GM20431 (cell line): Measurements from ENCODE around the gene PALLD.

ENCODE experiments used
- in situ Hi-C: fragments of 300-500 bp; cut with MseI, MboI; formaldehyde crosslinking; loops from one replicate; pipeline ENCODE4 v1.15.0; 2020; ENCODE audit warnings: low sequenced_read_pairs; ENCODE audit not compliant: unreplicated experiment

Gene PALLD

DNA sequence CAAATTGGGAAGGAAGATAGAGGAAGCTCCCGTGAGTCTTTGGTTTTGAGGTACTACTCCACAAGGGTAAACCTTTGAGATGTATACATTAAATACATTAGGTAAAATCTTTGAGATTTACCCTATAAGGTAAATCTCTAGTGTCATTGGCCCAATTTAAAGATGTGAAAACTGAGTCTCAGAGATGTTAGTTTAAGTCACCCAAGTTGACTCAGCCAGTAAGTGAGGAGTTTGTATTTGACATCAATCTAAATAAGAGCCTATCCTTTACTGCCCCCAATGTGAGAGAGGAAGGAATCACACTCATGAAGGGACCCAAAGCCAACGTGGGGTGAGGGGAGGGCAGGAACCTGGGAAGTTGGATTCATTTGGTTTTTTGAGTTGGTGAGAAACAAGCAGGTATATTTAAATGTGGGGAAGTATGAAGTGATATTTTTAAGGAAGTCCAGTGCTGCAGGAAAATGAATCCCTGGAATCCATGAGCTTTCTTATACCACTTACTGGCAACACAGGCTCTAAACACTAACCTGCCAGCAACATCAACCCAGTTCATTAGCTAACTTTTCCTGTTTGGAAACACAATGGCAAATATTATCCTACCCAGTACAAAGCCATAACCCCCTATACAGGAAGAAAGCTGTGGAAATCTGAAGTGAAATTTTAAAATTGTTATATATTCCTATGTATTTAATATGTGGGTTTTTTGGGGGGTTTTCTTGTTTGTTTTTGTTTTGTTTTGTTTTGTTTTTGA is 55.3 kb downstream of the PALLD start:
- in situ Hi-C loops, result no loop called here

DNA sequence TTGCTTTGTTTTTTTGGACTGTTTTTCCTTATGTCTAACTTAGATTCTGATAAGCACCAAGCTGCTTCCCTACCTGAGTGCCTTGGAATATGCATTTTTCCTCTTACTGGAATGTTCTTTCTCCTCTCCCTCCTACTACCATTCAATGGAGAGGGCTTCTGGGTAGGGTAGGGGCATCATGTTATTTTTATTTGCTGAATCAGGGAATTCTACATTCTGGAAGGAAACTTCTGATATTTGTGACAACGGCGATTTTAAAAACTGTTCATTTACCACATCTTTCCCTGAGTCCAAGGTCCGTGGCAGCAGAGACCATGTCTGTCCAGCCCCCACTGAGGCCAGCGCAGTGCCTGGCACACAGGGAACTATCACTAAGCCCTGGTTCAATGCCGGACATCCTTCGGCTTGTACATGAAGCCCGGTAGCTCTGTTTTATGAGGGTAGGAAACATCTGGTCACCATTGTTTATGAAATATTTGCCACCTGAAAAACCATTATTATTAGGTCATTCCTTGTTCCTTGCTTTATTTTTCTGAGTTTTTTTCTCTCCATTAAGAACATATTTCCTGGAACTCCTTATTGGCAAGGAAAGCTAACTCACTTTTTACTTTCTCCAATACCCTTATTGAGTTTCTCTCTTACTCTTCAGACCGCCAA is 57.0 kb downstream of the PALLD start:
- in situ Hi-C loops, result no loop called here

- in situ Hi-C loops, result no loop called here
Measured at GRCh38 chr4:168555437-168555836, 58.6 kb downstream of the PALLD start.

DNA sequence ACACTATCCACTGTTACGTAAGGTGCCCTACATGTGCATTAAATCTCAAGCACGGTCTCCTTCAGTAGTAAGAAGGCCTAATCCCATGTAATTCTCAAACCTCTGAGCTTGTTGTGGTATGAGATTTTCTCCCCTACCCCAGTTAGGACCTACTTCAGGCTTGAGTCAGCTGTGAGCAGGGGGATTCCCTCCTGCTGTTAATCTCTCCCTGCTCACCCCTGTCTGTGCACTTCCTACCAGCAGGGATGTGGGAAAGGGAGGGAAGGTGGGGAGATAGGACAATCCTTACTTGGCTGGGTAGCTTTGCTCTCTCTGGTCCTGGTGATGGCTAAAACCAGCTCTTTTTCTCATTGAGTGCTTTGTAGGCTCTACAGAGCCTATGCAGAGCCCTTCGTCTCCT is 60.8 kb downstream of the PALLD start:
- in situ Hi-C loops, result no loop called here

GRCh38 chr4:168558599-168558998 is 61.7 kb downstream of the PALLD start:
- in situ Hi-C loops, result no loop called here

- in situ Hi-C loops, result no loop called here
Measured at GRCh38 chr4:168560184-168561180, 63.6 kb downstream of the PALLD start.

DNA sequence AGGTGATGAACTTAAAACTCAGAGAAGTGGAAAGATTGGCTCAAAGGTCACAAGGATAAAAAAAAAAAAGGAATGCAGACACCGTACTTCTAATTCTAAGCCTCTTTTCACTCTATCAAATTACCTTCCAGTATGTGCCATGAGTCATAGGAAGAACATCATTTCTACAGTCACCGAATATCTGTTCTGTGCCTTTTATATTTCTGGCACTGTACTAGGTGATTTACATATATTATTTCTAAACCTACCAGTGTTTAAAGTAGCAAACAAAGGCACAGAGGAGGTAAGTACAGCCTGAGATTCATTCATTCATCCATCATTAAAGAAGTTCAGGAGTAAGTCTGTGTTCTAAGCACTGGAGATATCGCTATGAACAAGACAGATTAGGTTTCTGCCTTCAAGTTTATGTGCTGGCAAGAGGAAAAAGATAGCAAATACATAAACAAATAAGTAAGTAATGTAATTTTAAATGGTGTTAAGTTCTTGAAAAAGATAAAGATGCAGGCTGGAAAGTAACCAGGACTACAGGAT is 65.3 kb downstream of the PALLD start:
- in situ Hi-C loops, result no loop called here

- in situ Hi-C loops, result no loop called here
Measured at GRCh38 chr4:168564023-168564422, 67.2 kb downstream of the PALLD start.

DNA sequence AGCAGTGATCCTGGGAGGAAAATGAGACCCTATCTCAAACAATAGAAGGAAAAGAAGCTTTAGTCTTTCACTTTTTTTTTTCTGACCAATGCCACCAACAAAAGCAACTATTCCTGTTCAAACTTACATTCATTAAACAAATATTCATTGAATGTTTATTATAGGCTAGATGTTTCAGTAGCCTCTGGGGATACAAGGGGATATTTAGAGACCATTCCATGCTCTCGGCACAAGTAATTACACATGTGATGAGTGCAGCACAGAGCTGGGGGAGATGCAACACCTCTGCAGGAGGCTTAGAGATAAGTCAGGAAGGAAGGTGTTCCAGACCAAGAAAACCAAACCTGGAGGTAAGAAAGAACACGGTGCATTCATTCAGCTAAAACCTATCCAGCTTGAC is 68.3 kb downstream of the PALLD start:
- in situ Hi-C loops, result no loop called here

- in situ Hi-C loops, result no loop called here
Measured at GRCh38 chr4:168566726-168567125, 69.9 kb downstream of the PALLD start.

DNA sequence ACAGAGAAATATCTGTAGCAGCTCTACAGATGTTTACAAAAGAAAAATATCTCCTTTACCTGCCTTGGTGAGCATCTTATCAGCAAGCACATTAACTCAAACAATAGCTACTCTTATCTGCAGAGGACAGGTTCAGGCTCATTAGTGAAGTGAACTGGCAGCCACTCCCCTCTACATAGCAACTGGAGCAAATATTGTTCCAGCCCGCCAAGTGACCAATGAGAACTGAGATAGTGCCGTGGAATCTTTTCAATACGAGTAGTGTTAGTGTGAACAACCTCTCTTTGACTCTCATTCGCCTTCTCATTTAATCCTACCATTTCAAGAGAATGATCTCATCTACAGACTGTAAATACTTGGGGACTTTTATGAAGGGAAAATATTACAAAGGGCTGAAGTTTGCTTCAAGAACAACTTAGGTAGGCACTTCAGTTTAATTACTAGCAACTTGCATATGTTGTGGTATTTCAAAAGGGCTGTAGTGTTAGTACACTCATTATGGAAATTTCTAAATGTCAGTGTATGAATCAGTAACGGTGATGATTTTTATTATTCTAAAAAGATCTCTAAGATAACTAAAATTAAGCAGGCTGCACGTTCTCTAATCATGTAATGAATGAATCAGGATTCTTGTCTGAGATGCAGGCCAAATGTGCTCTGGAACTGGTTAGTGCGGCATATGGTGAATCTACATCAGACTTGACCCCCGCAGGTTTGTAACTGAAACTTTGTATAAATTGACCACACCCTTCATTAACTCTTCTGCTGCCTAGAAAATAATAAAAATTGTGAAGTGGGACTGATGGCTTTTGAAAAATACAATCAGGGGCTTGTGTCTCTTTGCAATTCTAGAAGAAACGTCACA is 72.4 kb downstream of the PALLD start:
- in situ Hi-C loops, result no loop called here

- in situ Hi-C loops, result no loop called here
Measured at GRCh38 chr4:168569931-168570276, 73.1 kb downstream of the PALLD start.

- in situ Hi-C loops, result no loop called here
Measured at GRCh38 chr4:168570466-168570865, 73.6 kb downstream of the PALLD start.

- in situ Hi-C loops, result no loop called here
Measured at GRCh38 chr4:168572002-168572401, 75.2 kb downstream of the PALLD start.

DNA sequence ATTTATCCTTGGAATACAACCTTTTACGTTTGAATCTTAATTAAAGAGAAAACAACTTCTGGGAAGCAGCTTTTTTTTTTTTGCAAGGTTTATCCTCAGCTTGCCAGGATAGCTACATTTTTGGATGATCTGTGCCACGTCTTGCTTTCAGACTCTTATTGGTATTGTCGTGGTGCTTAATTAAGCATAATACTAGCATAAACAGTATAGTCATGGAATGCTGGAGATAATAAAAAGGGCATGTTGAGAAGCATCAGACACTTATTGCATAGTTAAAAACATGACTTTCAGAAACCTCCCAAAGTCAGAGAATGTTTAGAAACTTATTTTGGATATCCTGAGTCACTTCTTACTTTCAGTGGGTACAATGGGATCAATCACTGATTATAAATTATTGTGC is 77.0 kb downstream of the PALLD start:
- in situ Hi-C loops, result no loop called here

GRCh38 chr4:168574581-168575295 is 77.9 kb downstream of the PALLD start:
- in situ Hi-C loops, result no loop called here

GRCh38 chr4:168575473-168575872 is 78.6 kb downstream of the PALLD start:
- in situ Hi-C loops, result no loop called here

- in situ Hi-C loops, result no loop called here
Measured at GRCh38 chr4:168577624-168578023, 80.8 kb downstream of the PALLD start.

GRCh38 chr4:168580228-168580627 is 83.4 kb downstream of the PALLD start:
- in situ Hi-C loops, result no loop called here
